Peyer's patch (tissue), 4 donors: Measurements from ENCODE around the gene THAP3.

Source experiments
- POLR2A ChIP-seq, 2 donors: fragments of 450-650 bp; IDR thresholded peaks; one replicate each; pipeline ENCODE4 v1.5.1; 2017; ENCODE audit warnings: antibody characterized with exemption in 2 of 2, mild to moderate bottlenecking in 2 of 2, moderate library complexity in 2 of 2
- TF ChIP-seq, protein P1 (sequence below), 6 experiments: fragments of 450-650 bp in 4 of 6; fragments of 200-600 bp in 2 of 6; sonication (generic) in 1 of 6; IDR thresholded peaks; one replicate each; pipeline ENCODE4 v1.5.1; 2017 to 2019; ENCODE audit warnings: antibody characterized with exemption in 6 of 6, mild to moderate bottlenecking in 3 of 6, moderate library complexity in 1 of 6

DNA sequence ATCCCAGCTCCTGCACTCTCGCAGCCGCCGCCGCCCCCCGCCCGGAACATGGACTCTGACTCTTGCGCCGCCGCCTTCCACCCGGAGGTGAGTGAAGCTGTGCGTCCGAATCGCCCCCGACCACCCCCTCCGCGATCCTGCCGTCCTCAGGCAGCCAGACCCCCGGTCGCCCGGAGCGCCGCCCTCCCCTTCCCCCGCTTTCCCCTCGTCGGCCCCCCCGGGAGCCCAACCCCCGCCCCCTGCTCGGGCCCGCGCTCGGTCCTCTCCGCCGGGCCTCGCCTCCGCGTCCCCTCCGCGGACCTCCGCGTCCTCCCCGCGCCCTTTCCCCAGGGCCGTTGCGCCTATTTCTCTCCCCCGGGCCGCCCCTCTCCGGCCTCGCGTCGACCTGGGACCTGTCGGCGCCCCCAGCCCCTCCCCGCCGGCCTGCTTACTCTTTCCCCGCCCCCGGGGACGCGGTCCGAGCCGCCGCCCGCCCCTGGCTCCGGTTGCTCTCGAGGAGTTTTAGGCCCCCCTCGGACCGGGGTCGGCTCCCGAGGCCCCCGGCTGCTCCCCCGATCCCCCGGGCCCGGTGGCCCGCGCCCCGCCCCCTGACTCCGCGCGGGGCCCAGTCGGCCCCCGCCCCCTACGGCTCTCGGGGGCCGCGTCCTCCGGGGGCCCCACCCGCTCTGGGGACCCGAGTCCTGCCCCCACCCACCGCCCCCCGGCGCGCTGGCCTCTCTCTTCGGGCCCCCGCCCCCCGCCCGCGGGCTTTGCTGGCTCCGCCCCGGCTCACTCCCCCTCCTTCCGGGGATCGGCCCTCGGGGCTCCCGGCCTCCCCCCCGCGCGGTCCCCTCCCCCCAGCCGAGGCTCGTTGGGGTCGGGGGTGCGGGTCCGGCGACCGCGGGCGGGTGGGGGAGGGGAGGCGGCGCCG, 10.4 kb upstream of the THAP3 start:
- TF ChIP-seq, protein P1, sequence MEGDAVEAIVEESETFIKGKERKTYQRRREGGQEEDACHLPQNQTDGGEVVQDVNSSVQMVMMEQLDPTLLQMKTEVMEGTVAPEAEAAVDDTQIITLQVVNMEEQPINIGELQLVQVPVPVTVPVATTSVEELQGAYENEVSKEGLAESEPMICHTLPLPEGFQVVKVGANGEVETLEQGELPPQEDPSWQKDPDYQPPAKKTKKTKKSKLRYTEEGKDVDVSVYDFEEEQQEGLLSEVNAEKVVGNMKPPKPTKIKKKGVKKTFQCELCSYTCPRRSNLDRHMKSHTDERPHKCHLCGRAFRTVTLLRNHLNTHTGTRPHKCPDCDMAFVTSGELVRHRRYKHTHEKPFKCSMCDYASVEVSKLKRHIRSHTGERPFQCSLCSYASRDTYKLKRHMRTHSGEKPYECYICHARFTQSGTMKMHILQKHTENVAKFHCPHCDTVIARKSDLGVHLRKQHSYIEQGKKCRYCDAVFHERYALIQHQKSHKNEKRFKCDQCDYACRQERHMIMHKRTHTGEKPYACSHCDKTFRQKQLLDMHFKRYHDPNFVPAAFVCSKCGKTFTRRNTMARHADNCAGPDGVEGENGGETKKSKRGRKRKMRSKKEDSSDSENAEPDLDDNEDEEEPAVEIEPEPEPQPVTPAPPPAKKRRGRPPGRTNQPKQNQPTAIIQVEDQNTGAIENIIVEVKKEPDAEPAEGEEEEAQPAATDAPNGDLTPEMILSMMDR (IDR thresholded peaks at IDR 0.05) = no peak
- TF ChIP-seq POLR2A (IDR thresholded peaks at IDR 0.05) = no peak
